OCI-LY3 (cell line): ENCODE measurements around the gene DNAJC5.
"Not testable (repeated sequence)": the region's sequence is repeated elsewhere in the genome, so short reads cannot be mapped to it uniquely, and the experiment has no call there.

Source experiments
- H2AFZ ChIP-seq: fragments of 200-600, 300-600 bp; shearing (Covaris generic); 2 replicates; pipeline ENCODE4 v1.6.0; 2014; ENCODE audit warnings: antibody characterized with exemption, low read depth, low read length
- H3K27ac ChIP-seq: fragments of 200-600, 300-600 bp; sonication (generic); 2 replicates; pipeline ENCODE4 v1.5.1; 2014; ENCODE audit warnings: mild to moderate bottlenecking, low read length, moderate library complexity, mixed read lengths
- H3K27me3 ChIP-seq: fragments of 200-600, 300-600 bp; sonication (generic); 2 replicates; pipeline ENCODE4 v1.6.1; 2014; ENCODE audit warnings: low read depth, low read length, mixed read lengths
- H3K36me3 ChIP-seq: fragments of 200-600, 300-600 bp; sonication (generic); replicated peaks from 2 replicates; pipeline ENCODE3; 2014; ENCODE audit warnings: low read depth, low read length, mixed read lengths
- H3K4me1 ChIP-seq: fragments of 300-600, 200-600 bp; sonication (generic); 2 replicates; pipeline ENCODE4 v1.6.1; 2014; ENCODE audit warnings: low read length, mixed read lengths
- H3K4me2 ChIP-seq: fragments of 200-600, 300-600 bp; sonication (generic); 2 replicates; pipeline ENCODE4 v1.6.1; 2014; ENCODE audit warnings: low read length, mixed read lengths
- H3K4me3 ChIP-seq: fragments of 300-600, 200-600 bp; sonication (generic); 2 replicates; pipeline ENCODE4 v1.5.1; 2014; ENCODE audit warnings: antibody characterized with exemption, mild to moderate bottlenecking, low read length, moderate library complexity
- H3K79me2 ChIP-seq: fragments of 300-600, 200-600 bp; shearing (Covaris generic); 2 replicates; pipeline ENCODE4 v1.6.1; 2014; ENCODE audit warnings: mild to moderate bottlenecking, low read length, mixed read lengths
- H3K9ac ChIP-seq: fragments of 300-600, 200-600 bp; shearing (Covaris generic); 2 replicates; pipeline ENCODE4 v1.6.0; 2014; ENCODE audit warnings: mild to moderate bottlenecking, low read length, moderate library complexity
- H3K9me3 ChIP-seq: fragments of 200-600, 300-600 bp; shearing (Covaris generic); 2 replicates; pipeline ENCODE4 v1.6.1; 2014; ENCODE audit warnings: low read length, mixed read lengths; ENCODE audit not compliant: insufficient read depth
- H4K20me1 ChIP-seq: fragments of 200-600, 300-600 bp; sonication (generic); 2 replicates; pipeline ENCODE4 v1.6.1; 2016; ENCODE audit warnings: low read length, mixed read lengths; ENCODE audit not compliant: insufficient read depth
- EZH2phosphoT487 ChIP-seq: fragments of 200-600 bp; shearing (Covaris generic); IDR thresholded peaks from 2 replicates; pipeline ENCODE4 v1.6.1; 2018; ENCODE audit warnings: antibody characterized with exemption, mixed run types, low read depth
- TF ChIP-seq, protein P1 (sequence below): fragments of 200-600, 300-600 bp; sonication (generic); IDR thresholded peaks from 2 replicates; pipeline ENCODE4 v1.5.1; 2014; ENCODE audit warnings: antibody characterized with exemption, low read length, low read depth

The DNAJC5 gene

DNA sequence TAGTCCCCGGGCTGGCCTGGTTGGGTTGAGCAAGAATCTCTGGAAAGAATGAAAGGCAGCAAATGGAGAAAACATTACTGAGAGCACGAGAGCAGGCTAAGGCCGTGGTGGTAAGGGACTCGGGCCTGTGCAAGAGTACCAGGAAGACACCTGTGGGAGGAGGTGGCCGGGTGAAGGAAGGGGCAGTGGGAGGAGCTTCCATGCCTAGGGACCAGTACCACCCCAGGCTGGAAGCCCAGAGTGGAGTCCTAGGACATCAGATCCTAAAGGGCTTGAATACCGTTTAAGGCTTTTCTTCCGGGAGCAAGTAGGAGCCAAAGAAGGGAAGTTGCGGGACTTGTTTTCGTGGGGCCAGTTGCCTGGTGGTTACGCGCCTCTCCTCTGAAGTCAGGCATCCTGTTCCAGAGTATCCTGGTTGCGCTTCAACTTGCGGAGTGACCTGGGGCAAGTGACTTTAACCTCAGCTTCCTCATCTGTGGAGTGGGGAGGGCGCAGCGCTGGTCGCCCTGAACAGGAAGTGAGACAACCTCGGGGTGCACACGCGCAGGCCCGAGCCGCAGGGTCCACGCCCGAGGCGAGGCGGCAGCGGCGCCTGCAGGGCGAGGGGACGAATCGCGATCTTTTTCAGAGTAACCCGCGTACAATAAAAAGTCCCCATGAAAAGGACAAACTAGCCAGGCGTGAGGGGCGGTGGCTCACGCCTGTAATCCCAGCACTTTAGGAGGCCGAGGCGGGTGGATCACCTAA lies 31.0 kb upstream of the DNAJC5 start:
- Histone ChIP-seq H3K4me3 (peak overlapping the region; percentile 98), H2AFZ (0 out of 2 replicates have a peak overlapping the region, but pooled peaks have one; percentile 64), H3K27ac (peak overlapping the region; percentile 77), H3K36me3 (peaks cover 22% of the 10 kb centered on the region), H3K27me3 (no peaks in the 10 kb centered on the region), H3K4me1 (peaks cover 9% of the 10 kb centered on the region; the same call in 1 of the 2 replicates), H3K79me2 (peaks cover 46% of the 10 kb centered on the region), H3K9ac (peak overlapping the region; percentile 82), H3K4me2 (peak overlapping the region; percentile 92), H4K20me1 (no peaks in the 10 kb centered on the region), H3K9me3 (no peaks in the 10 kb centered on the region)
- TF ChIP-seq, protein P1, sequence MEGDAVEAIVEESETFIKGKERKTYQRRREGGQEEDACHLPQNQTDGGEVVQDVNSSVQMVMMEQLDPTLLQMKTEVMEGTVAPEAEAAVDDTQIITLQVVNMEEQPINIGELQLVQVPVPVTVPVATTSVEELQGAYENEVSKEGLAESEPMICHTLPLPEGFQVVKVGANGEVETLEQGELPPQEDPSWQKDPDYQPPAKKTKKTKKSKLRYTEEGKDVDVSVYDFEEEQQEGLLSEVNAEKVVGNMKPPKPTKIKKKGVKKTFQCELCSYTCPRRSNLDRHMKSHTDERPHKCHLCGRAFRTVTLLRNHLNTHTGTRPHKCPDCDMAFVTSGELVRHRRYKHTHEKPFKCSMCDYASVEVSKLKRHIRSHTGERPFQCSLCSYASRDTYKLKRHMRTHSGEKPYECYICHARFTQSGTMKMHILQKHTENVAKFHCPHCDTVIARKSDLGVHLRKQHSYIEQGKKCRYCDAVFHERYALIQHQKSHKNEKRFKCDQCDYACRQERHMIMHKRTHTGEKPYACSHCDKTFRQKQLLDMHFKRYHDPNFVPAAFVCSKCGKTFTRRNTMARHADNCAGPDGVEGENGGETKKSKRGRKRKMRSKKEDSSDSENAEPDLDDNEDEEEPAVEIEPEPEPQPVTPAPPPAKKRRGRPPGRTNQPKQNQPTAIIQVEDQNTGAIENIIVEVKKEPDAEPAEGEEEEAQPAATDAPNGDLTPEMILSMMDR, result peak; percentile 67
- TF ChIP-seq EZH2phosphoT487, result no peak

DNA sequence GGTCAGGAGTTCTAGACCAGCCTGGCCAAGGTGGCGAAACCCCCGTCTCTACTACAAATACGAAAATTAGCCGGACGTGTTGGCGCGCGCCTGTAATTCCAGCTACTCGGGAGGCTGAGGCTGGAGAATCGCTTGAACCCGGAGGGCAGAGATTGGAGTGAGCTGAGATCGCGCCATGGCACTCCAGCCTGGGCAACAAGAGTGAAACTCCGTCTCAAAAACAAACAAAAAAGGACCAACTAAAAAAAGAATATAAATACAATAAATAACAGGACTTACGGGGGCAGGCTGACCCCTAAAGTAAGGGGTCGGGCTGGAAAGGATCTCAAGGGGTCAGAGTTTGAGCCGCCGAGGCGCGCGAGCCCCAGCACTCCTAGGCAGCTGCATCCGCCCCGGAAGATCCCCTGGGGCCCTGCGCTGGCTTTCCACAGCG lies 30.4 kb upstream of the DNAJC5 start:
- Histone ChIP-seq H3K4me1 (peaks cover 9% of the 10 kb centered on the region; the same call in 1 of the 2 replicates), H3K36me3 (peaks cover 28% of the 10 kb centered on the region), H3K27me3 (no peaks in the 10 kb centered on the region), H3K9ac (peak overlapping the region; percentile 82), H3K4me2 (peak overlapping the region; percentile 92), H3K79me2 (peaks cover 51% of the 10 kb centered on the region), H4K20me1 (no peaks in the 10 kb centered on the region), H2AFZ (peak overlapping the region; percentile 64; the same call in 1 of the 2 replicates), H3K4me3 (peak overlapping the region; percentile 98), H3K9me3 (no peaks in the 10 kb centered on the region), H3K27ac (peak overlapping the region; percentile 77)
- no peak for TF ChIP-seq EZH2phosphoT487
- TF ChIP-seq, protein P1, result no peak

DNA sequence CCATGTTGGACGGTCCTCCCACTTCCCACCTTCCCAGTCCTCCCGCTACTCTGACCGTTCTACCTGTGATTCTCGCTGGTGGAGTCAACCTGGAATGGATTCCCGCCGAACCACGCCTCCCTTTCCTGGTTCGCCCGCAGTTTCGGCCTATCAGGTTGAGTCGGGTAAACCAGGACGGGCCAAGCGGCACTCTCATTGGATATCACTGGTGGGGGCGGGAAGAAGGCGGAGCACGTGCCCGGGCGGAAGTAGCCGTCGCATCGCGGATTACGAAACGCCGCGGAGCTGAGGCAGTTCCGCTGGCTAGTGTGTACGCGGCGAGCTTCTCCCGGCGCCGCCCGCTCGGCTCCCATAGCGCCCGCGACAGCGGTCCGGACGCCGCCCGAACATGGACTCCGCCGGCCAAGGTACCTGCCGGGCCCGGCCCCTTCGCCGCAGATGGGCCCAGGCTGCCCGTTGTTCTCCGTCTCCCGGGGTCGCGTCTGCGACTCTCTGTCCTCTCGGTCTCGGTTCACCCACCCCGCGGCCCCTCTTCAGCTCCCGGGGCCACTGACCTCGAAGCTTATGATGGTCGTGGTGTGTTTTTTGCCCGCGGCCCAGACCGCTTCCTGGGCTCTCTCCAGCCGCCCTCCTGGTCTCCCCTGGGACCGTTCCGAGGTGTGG lies 29.8 kb upstream of the DNAJC5 start, which contains the start of gene TPD52L2:
TSS of gene TPD52L2 (plus strand) at position 293 of the 663 bp plus-strand sequence. CDS start at position 389, 96 bp downstream.
- peak within 1 kb of the TSS; percentile 92 for H3K4me2 ChIP-seq
- H4K20me1 ChIP-seq, result no peaks in the 10 kb centered on the region
- H3K9me3 ChIP-seq, result no peaks in the 10 kb centered on the region
- H3K27me3 ChIP-seq, result no peaks in the 10 kb centered on the region
- H3K79me2 ChIP-seq, result peaks cover 51% of the 10 kb centered on the region
- H3K36me3 ChIP-seq, result peaks cover 32% of the 10 kb centered on the region
- peak within 1 kb of the TSS; percentile 98 for H3K4me3 ChIP-seq
- peak within 1 kb of the TSS; percentile 94 for H3K9ac ChIP-seq
- H2AFZ ChIP-seq, result peak within 1 kb of the TSS; percentile 64; the same call in 1 of the 2 replicates
- H3K4me1 ChIP-seq, result peaks cover 9% of the 10 kb centered on the region; the same call in 1 of the 2 replicates
- no peak for TF ChIP-seq EZH2phosphoT487
- TF ChIP-seq, protein P1, result no peak
- H3K27ac ChIP-seq, result peak within 1 kb of the TSS; percentile 77

DNA sequence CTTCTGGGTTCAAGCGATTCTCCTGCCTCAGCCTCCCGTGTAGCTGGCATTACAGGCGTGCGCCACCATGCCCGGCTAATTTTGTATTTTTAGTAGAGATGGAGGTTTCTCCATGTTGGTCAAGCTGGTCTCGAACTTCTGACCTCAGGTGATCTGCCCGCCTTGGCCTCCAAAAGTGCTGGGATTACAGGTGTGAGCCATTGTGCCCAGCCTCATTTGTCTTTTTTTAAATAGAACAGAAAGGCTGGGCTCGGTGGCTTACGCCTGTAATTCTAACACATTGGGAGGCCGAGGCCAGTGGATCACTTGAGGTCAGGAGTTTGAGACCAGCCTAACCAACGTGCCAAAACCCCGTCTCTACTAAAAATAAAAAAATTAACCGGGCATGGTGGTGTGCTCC lies 27.9 kb upstream of the DNAJC5 start:
- H3K27ac ChIP-seq, H3K4me3 ChIP-seq, H4K20me1 ChIP-seq, H2AFZ ChIP-seq, H3K9me3 ChIP-seq, H3K4me2 ChIP-seq, H3K4me1 ChIP-seq, H3K9ac ChIP-seq, H3K27me3 ChIP-seq: not testable (repeated sequence)
- Histone ChIP-seq H3K36me3 (peaks cover 23% of the 10 kb centered on the region), H3K79me2 (peaks cover 51% of the 10 kb centered on the region)
